ENCODE measurements around the gene SPATA1. TPM values are rescaled to one million over a fixed set of nuclear protein-coding genes. Genes with fewer than 3 reads are reported as not detected.
A peak's percentile ranks its signal among the peaks of the same experiment; 100 is the strongest.

The SPATA1 gene
- total and polyA plus RNA-seq, 7 donors: 0.36 to 0.83 (median 0.44) TPM; not detected in 2

DNA sequence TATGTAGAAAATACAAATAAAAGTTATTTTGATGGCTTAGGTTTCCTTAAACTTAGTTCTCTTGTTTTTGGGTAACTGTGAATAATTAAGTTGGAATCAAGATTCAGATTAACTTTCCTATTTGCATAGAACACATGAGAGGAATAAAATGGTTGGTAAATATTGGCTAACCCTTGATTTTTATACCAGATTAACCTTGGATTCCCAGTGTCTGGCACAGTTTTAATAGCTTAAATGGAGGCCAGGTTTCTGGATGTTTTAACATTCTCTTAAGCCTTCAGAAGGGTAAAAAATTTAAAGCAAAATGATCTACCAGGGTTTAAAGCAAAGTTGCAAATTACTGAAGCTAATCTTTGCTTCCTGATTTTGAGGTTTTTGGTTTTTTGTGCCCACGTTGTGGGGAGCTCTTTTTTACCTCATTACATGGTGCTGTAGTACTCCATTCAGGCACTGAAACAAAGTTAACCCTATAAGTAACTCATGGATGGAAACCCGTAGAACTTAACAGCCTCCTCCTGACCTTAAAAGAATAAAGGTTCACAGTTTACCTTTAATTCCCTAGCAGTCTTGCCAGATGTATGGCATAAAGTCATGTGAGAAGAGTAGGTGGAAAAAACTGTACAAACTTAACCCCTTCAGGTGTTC lies 8.4 kb upstream of the SPATA1 start:
- H3K9me3 ChIP-seq: no peaks in the 10 kb centered on the region
- peaks cover 12 to 88% (median 23%) of the 10 kb centered on the region in 4 donors for H3K36me3 ChIP-seq
- no peak for DNase-seq
- TF ChIP-seq POLR2A (IDR thresholded peaks at IDR 0.05): no peak
- TF ChIP-seq EP300 (IDR thresholded peaks at IDR 0.05): no peak
- TF ChIP-seq, protein P1, sequence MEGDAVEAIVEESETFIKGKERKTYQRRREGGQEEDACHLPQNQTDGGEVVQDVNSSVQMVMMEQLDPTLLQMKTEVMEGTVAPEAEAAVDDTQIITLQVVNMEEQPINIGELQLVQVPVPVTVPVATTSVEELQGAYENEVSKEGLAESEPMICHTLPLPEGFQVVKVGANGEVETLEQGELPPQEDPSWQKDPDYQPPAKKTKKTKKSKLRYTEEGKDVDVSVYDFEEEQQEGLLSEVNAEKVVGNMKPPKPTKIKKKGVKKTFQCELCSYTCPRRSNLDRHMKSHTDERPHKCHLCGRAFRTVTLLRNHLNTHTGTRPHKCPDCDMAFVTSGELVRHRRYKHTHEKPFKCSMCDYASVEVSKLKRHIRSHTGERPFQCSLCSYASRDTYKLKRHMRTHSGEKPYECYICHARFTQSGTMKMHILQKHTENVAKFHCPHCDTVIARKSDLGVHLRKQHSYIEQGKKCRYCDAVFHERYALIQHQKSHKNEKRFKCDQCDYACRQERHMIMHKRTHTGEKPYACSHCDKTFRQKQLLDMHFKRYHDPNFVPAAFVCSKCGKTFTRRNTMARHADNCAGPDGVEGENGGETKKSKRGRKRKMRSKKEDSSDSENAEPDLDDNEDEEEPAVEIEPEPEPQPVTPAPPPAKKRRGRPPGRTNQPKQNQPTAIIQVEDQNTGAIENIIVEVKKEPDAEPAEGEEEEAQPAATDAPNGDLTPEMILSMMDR (IDR thresholded peaks at IDR 0.05): no peak
- TF ChIP-seq POLR2AphosphoS5 (IDR thresholded peaks at IDR 0.05): no peak
- no peak overlapping the region for H3K27ac ChIP-seq
- 36 to 42% methylated on average over 2 of the region's 2 CpGs for WGBS, 2 donors
- intact Hi-C loops (cut with DNase I): loop anchor here (5.0 kb wide), 1 partner anchor 705 kb away; the partner anchor contains the start of gene SYDE2
- H3K4me3 ChIP-seq: no peak overlapping the region
- peaks cover 0 to 43% (median 26%) of the 10 kb centered on the region in 4 donors for H3K4me1 ChIP-seq
- H3K27me3 ChIP-seq: no peaks in the 10 kb centered on the region

- Histone ChIP-seq H3K27me3 (no peaks in the 10 kb centered on the region), H3K4me1 (peaks cover 0 to 77% (median 51%) of the 10 kb centered on the region in 4 donors), H3K36me3 (peaks cover 0 to 39% (median 2%) of the 10 kb centered on the region in 4 donors), H3K4me3 (no peak overlapping the region), H3K9me3 (no peaks in the 10 kb centered on the region), H3K27ac (no peak overlapping the region)
- intact Hi-C loops (cut with DNase I): no loop called here
- no peak for DNase-seq
- WGBS, 2 donors: 70 to 71% methylated on average over 5 of the region's 5 CpGs
- TF ChIP-seq EP300 (IDR thresholded peaks at IDR 0.05): no peak
- TF ChIP-seq POLR2A (IDR thresholded peaks at IDR 0.05): no peak
- TF ChIP-seq, protein P1 (IDR thresholded peaks at IDR 0.05): no peak
- no peak for TF ChIP-seq POLR2AphosphoS5 (IDR thresholded peaks at IDR 0.05)
Measured at GRCh38 chr1:84502927-84503326, 3.3 kb upstream of the SPATA1 start.

GRCh38 chr1:84504580-84505492 lies 1.4 kb upstream of the SPATA1 start:
- no peak for DNase-seq
- Histone ChIP-seq H3K4me3 (peak overlapping the region; percentile 71 to 79 (median 78)), H3K27me3 (no peaks in the 10 kb centered on the region), H3K27ac (peak overlapping the region; percentile 92 to 97 (median 96)), H3K4me1 (peaks cover 0 to 63% (median 41%) of the 10 kb centered on the region in 4 donors), H3K9me3 (no peaks in the 10 kb centered on the region), H3K36me3 (peaks cover 0 to 20% (median 0%) of the 10 kb centered on the region in 4 donors)
- 3 to 8% methylated on average over 17 of the region's 17 CpGs for WGBS, 2 donors
- TF ChIP-seq POLR2AphosphoS5 (IDR thresholded peaks at IDR 0.05) (no peak), EP300 (IDR thresholded peaks at IDR 0.05) (no peak), POLR2A (IDR thresholded peaks at IDR 0.05) (no peak)
- TF ChIP-seq, protein P1 (IDR thresholded peaks at IDR 0.05): no peak
- intact Hi-C loops (cut with DNase I): loop anchor here (1.0 to 2.0 kb wide), 2 partner anchors 26 to 99 kb away; partner anchors contain the start of gene RPF1

DNA sequence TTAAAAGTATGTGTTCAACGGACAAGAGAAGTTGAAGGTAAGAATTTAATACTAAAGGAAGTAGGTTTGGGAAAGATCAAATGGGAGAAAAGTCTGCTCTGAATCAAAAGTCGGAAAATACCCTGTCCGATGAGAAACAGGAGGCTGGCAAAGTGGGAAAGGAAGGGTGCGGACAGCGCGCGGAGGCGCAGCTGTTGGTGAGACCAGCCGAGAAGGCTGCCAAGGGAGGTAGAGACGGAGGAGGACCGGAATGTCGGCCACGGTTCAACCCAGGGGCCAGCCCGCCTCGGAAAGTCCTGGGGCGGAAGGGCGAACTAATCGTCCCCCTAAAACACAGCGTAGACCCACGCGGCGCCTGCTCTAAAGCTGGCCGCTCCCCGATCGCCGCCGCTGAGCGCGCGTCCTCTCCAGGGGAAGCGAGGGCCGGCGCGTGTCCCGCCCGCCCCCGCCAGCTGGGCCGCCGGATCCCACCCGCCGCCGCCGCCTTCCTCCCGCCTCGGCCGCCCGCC lies 639 bp upstream of the SPATA1 start:
- intact Hi-C loops (cut with DNase I): loop anchor here (1.0 to 2.0 kb wide), 5 partner anchors 27 to 185 kb away; partner anchors contain the start of genes CTBS, RPF1 and SSX2IP
- Histone ChIP-seq H3K9me3 (no peaks in the 10 kb centered on the region), H3K36me3 (peaks cover 0 to 13% (median 0%) of the 10 kb centered on the region in 4 donors), H3K27ac (peak overlapping the region; percentile 92 to 97 (median 96)), H3K4me3 (peak overlapping the region; percentile 71 to 79 (median 78)), H3K4me1 (peaks cover 0 to 56% (median 38%) of the 10 kb centered on the region in 4 donors), H3K27me3 (no peaks in the 10 kb centered on the region)
- peak; percentile 85 for DNase-seq
- TF ChIP-seq, protein P1 (IDR thresholded peaks at IDR 0.05): no peak
- TF ChIP-seq EP300 (IDR thresholded peaks at IDR 0.05): no peak
- no peak for TF ChIP-seq POLR2A (IDR thresholded peaks at IDR 0.05)
- TF ChIP-seq POLR2AphosphoS5 (IDR thresholded peaks at IDR 0.05): peak; percentile 2 to 41 (median 4)
- WGBS, 2 donors: 0% methylated on average over 47 of the region's 47 CpGs

All from sigmoid colon (tissue), 7 donors.